Measurements from ENCODE around the gene FARS2.
"Not testable (repeated sequence)": the region's sequence is repeated elsewhere in the genome, so short reads cannot be mapped to it uniquely, and the experiment has no call there.

FARS2 gene

GRCh38 chr6:5695260-5696245, 434.2 kb downstream of the FARS2 start:
- TF ChIP-seq CTCF (IDR thresholded peaks at IDR 0.05): no peak
- Mint-ChIP-seq H3K36me3 (ENCODE audit: low read depth) (peaks cover 46% of the 10 kb centered on the region), H3K9me3 (peaks cover 41% of the 10 kb centered on the region), H3K27me3 (ENCODE audit: low read depth, poor library complexity) (no peaks in the 10 kb centered on the region), H3K4me3 (no peak overlapping the region), H3K27ac (peak overlapping the region; percentile 10), H3K4me1 (peaks cover 43% of the 10 kb centered on the region)
- DNase-seq: no peak

DNA sequence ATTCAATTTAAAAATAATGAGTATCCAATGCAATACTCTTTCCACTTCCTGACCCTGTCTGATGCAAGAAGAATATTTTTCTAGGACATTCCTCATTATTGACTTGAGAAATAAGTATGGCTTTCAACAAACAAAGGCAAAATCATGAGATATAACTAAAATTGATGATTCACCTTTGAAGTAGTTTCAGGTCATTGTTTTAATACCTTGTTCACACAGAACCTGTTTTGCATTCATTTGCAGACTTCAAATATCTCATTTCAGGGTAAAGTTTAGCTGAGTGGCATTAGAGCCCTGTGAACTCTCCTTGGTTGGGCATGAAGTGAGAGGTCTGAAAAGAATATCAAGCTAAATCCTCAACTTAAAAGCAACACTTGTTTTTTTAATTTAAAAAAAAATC, 436.2 kb downstream of the FARS2 start:
- Mint-ChIP-seq H3K36me3 (ENCODE audit: low read depth) (peaks cover 31% of the 10 kb centered on the region), H3K4me1 (peaks cover 58% of the 10 kb centered on the region), H3K4me3 (no peak overlapping the region), H3K27ac (no peak overlapping the region), H3K27me3 (ENCODE audit: low read depth, poor library complexity) (peaks cover 3% of the 10 kb centered on the region), H3K9me3 (peaks cover 23% of the 10 kb centered on the region)
- DNase-seq: no peak
- TF ChIP-seq CTCF (IDR thresholded peaks at IDR 0.05): no peak

GRCh38 chr6:5698318-5698717, 437.0 kb downstream of the FARS2 start:
- no peak for TF ChIP-seq CTCF (IDR thresholded peaks at IDR 0.05)
- peaks cover 25% of the 10 kb centered on the region for H3K36me3 Mint-ChIP-seq (ENCODE audit: low read depth)
- H3K4me1 Mint-ChIP-seq: peaks cover 55% of the 10 kb centered on the region
- no peak for DNase-seq
- peaks cover 17% of the 10 kb centered on the region for H3K9me3 Mint-ChIP-seq
- H3K4me3 Mint-ChIP-seq: no peak overlapping the region
- H3K27ac Mint-ChIP-seq: no peak overlapping the region
- H3K27me3 Mint-ChIP-seq (ENCODE audit: low read depth, poor library complexity): peaks cover 3% of the 10 kb centered on the region

- not testable (repeated sequence) for DNase-seq; H3K27me3 Mint-ChIP-seq (ENCODE audit: low read depth, poor library complexity); H3K4me3 Mint-ChIP-seq
- peak overlapping the region; percentile 14 for H3K27ac Mint-ChIP-seq
- H3K4me1 Mint-ChIP-seq: peaks cover 51% of the 10 kb centered on the region
- H3K36me3 Mint-ChIP-seq (ENCODE audit: low read depth): peaks cover 18% of the 10 kb centered on the region
- peaks cover 11% of the 10 kb centered on the region for H3K9me3 Mint-ChIP-seq
Observed at GRCh38 chr6:5699064-5699463, 437.8 kb downstream of the FARS2 start.

DNA sequence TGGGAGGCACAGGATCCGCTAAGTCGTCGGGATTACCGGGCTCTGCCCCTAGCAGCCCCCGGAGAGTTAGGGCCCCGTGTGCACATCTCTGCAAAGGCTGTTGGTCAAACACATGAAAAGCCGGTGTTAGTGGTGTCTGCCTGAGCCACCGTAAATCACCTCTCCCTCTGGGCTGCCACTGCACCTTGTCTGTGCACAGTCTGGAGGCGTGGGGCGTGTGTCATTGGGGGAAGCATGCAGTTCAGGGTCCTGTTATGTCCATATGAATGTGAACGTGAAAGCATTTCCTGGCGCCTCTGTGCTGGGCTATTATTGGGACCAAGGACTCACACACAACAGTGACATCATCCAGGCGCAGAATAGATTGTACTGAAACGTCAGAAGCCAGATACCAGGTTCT, 439.9 kb downstream of the FARS2 start:
- Mint-ChIP-seq H3K9me3 (peaks cover 11% of the 10 kb centered on the region), H3K27ac (peak overlapping the region; percentile 16), H3K27me3 (ENCODE audit: low read depth, poor library complexity) (peaks cover 9% of the 10 kb centered on the region), H3K4me1 (peaks cover 36% of the 10 kb centered on the region), H3K36me3 (ENCODE audit: low read depth) (peaks cover 25% of the 10 kb centered on the region), H3K4me3 (no peak overlapping the region)
- TF ChIP-seq CTCF (IDR thresholded peaks at IDR 0.05): no peak
- peak; percentile 48 for DNase-seq

- peaks cover 29% of the 10 kb centered on the region for H3K4me1 Mint-ChIP-seq
- no peak for DNase-seq
- no peak for TF ChIP-seq CTCF (IDR thresholded peaks at IDR 0.05)
- H3K9me3 Mint-ChIP-seq: no peaks in the 10 kb centered on the region
- H3K36me3 Mint-ChIP-seq (ENCODE audit: low read depth): peaks cover 9% of the 10 kb centered on the region
- no peak overlapping the region for H3K4me3 Mint-ChIP-seq
- peaks cover 11% of the 10 kb centered on the region for H3K27me3 Mint-ChIP-seq (ENCODE audit: low read depth, poor library complexity)
- H3K27ac Mint-ChIP-seq: no peak overlapping the region
Observed at GRCh38 chr6:5704708-5705107, 443.4 kb downstream of the FARS2 start.
